ENCODE measurements around the gene SYNCRIP. TPM values are rescaled to one million over a fixed set of nuclear protein-coding genes. Genes with fewer than 3 reads are reported as not detected.
A peak's percentile ranks its signal among the peaks of the same experiment; 100 is the strongest.

Gene SYNCRIP
- total and polyA plus RNA-seq, 2 donors (not counting 1 experiment from before 2014, with no cell fraction given) = 7.9 to 88.5 TPM

GRCh38 chr6:85594197-85594930 is 48.3 kb downstream of the SYNCRIP start:
- peak overlapping the region; percentile 59 to 73 for H3K27ac ChIP-seq (ENCODE audit: low read length in 2 of 2)
- TF ChIP-seq EZH2 (IDR thresholded peaks at IDR 0.05; ENCODE audit: borderline replicate concordance, insufficient read depth, low read depth, low read length, poor library complexity, severe bottlenecking) (no peak), CTCF (IDR thresholded peaks at IDR 0.05) (no peak)
- 0% methylated on average over 18 of the region's 35 CpGs for WGBS (ENCODE audit: insufficient coverage)
- peak overlapping the region; percentile 79 for H3K9ac ChIP-seq (ENCODE audit: low read length)
- H3K4me1 Mint-ChIP-seq = peaks cover 39% of the 10 kb centered on the region
- no peaks in the 10 kb centered on the region for H3K9me3 ChIP-seq (ENCODE audit: control extremely low read depth in 1 of 3, control insufficient read depth in 2 of 3, insufficient read depth in 1 of 3, low read length in 2 of 3)
- H3K27ac Mint-ChIP-seq = peak overlapping the region; percentile 99
- peaks cover 13 to 19% of the 10 kb centered on the region in 2 donors for H3K4me1 ChIP-seq (ENCODE audit: control insufficient read depth in 2 of 2, insufficient read depth in 2 of 2, low read length in 2 of 2)
- no peaks in the 10 kb centered on the region for H3K36me3 ChIP-seq (replicated peaks in 1 of 2; ENCODE audit: control extremely low read depth in 1 of 2, control insufficient read depth in 1 of 2, extremely low read depth in 1 of 2, insufficient read depth in 2 of 2, low read length in 1 of 2)
- peak overlapping the region; percentile 77 for H3K4me2 ChIP-seq (replicated peaks; ENCODE audit: low read depth, low read length, poor library complexity, severe bottlenecking)
- POLR2A ChIA-PET = interaction anchor here (1.7 to 3.6 kb wide), 3 partner anchors 49 to 145 kb away, joined by 4 to 31 read pairs (median 31); partner anchors contain the start of genes NT5E and SYNCRIP
- CTCF ChIA-PET = interaction anchor here (2.2 kb wide), 1 partner anchor 47 kb away, joined by 6 read pairs; no protein-coding TSS in a partner anchor
- ATAC-seq (ENCODE audit: low read depth) = no peak
- intact Hi-C loops (cut with micrococcal nuclease) = loop anchor here (1.0 to 5.0 kb wide), 3 partner anchors 84 to 1367 kb away; partner anchors contain the start of genes CEP162 and NT5E
- peak overlapping the region; percentile 100 for H3K4me3 Mint-ChIP-seq
- H3K4me3 ChIP-seq (ENCODE audit: control extremely low read depth in 1 of 5, extremely low read depth in 1 of 5, insufficient read depth in 1 of 5, low read depth in 2 of 5, low read length in 4 of 5) = peak overlapping the region; percentile 55 to 89 (median 79)
- H2AFZ ChIP-seq (ENCODE audit: insufficient read depth, low read depth, low read length, poor library complexity, severe bottlenecking) = peak overlapping the region; percentile 89
- H3K27me3 ChIP-seq (replicated peaks in 1 of 4; ENCODE audit: control extremely low read depth in 1 of 4, control insufficient read depth in 3 of 4, insufficient read depth in 4 of 4, low read length in 3 of 4) = no peaks in the 10 kb centered on the region
- H3K79me2 ChIP-seq (ENCODE audit: control insufficient read depth, insufficient read depth, low read length) = peaks cover 29% of the 10 kb centered on the region
- DNase-seq = no peak
- peaks cover 12% of the 10 kb centered on the region for H4K20me1 ChIP-seq (ENCODE audit: control insufficient read depth, insufficient read depth, low read length, poor library complexity, severe bottlenecking)
- no peaks in the 10 kb centered on the region for H3K27me3 Mint-ChIP-seq
- no peaks in the 10 kb centered on the region for H3K9me3 Mint-ChIP-seq (ENCODE audit: insufficient read depth)

Data from B cell (primary cell).